Right lobe of liver (tissue), 6 donors: Measurements from ENCODE around the gene EGLN2. TPM values are rescaled to one million over a fixed set of nuclear protein-coding genes. Genes with fewer than 3 reads are reported as not detected.
A peak's percentile ranks its signal among the peaks of the same experiment; 100 is the strongest.

Experiments
- ATAC-seq, 4 donors: fragments of 200-7000 bp; cut with Tn5 transposase; one replicate each; pipeline ENCODE4 v1.9.1; 2020; ENCODE audit warnings: mild to moderate bottlenecking in 4 of 4, moderate library complexity in 4 of 4
- DNase-seq, 3 donors: peaks; one replicate each; pipeline ENCODE4 v3.0.0-alpha.2; 2020
- H3K27ac ChIP-seq, 3 donors: fragments of 200-600 bp; one replicate each; pipeline ENCODE4 v1.8.0; 2022
- H3K27me3 ChIP-seq, 2 donors: fragments of 200-600 bp; one replicate each; pipeline ENCODE4 v1.8.0; 2022
- H3K36me3 ChIP-seq, 4 donors: fragments of 200-600 bp; sonication (generic) in 1 of 4; one replicate each; pipeline versions ENCODE4 v1.5.1 to v1.8.0; 2017 to 2022; ENCODE audit warnings: control low read depth in 1 of 4
- H3K4me1 ChIP-seq, 4 donors: fragments of 200-600 bp; sonication (generic) in 1 of 4; one replicate each; pipeline versions ENCODE4 v1.5.1 to v1.8.0; 2017 to 2022; ENCODE audit warnings: control low read depth in 1 of 4
- H3K4me3 ChIP-seq, 3 donors: fragments of 200-600 bp; one replicate each; pipeline ENCODE4 v1.8.0; 2022
- H3K9me3 ChIP-seq, 4 donors: fragments of 200-600 bp; sonication (generic) in 1 of 4; one replicate each; pipeline versions ENCODE4 v1.5.1 to v1.8.0; 2017 to 2022; ENCODE audit warnings: control low read depth in 1 of 4
- CTCF ChIP-seq, 4 donors: fragments of 200-600 bp in 3 of 4; fragments of 450-650 bp in 1 of 4; IDR thresholded peaks; one replicate each; pipeline versions ENCODE4 v1.5.1 to v1.8.0; 2016 to 2022; ENCODE audit warnings: antibody characterized with exemption in 4 of 4, mild to moderate bottlenecking in 2 of 4
- POLR2A ChIP-seq: fragments of 450-650 bp; IDR thresholded peaks from one replicate; pipeline ENCODE4 v1.6.1; 2017; ENCODE audit warnings: antibody characterized with exemption, mild to moderate bottlenecking
- WGBS: methylation state at CpG from one replicate; pipeline ENCODE4 v1.1.6; 2018; ENCODE audit warnings: low coverage, low lambda C conversion rate; ENCODE audit not compliant: insufficient coverage; ENCODE audit errors: missing lambda C conversion rate; 5-methylcytosine and 5-hydroxymethylcytosine counted together
- intact Hi-C, 2 donors: fragments of 100-400 bp; cut with DNase I; formaldehyde crosslinking; loops; one replicate each; pipeline versions ENCODE4 v1.11.2 to v1.14.1; 2022
- total RNA-seq, 6 experiments: library from RNA; depleted of rRNA in 2 of 6; stranded (reverse); fragments of >200 nt in 2 of 6; fragmentation: NEBNext Ultra II Directional in 3 of 6; extraction: Animal tissue kit (Norgen Biotek cat#: 25700) in 3 of 6; gene quantifications; one replicate each; pipeline versions ENCODE4 v1.1.0 to v1.2.4, GENCODE V29; 2016 to 2023
- donor health status: DM: no; HTN: yes; CAD: no.
- donor health status: DM: no; HTN: no; CAD: no.
- donor health status: DM: no; HTN: no; CAD: no.
- donor health status: DM: no; HTN: yes; CAD: no.
- donor health status: DM: no; HTN: yes; CAD: no.

Gene EGLN2
- total RNA-seq, 6 experiments from 2014 or later = 34.5 to 47.0 (median 37.4) TPM

GRCh38 chr19:40808021-40808325, 9.0 kb downstream of the EGLN2 start:
- no peak for ATAC-seq
- no peak for DNase-seq
- no peak overlapping the region for H3K27ac ChIP-seq
- H3K27me3 ChIP-seq = no peaks in the 10 kb centered on the region
- peaks cover 0 to 33% (median 15%) of the 10 kb centered on the region in 4 donors for H3K4me1 ChIP-seq
- TF ChIP-seq POLR2A (no peak), CTCF (IDR thresholded peaks at IDR 0.05) (no peak)
- no peaks in the 10 kb centered on the region for H3K9me3 ChIP-seq
- H3K4me3 ChIP-seq = no peak overlapping the region
- no CpG with 5 or more reads among the region's 2 CpGs for WGBS
- peaks cover 0 to 26% (median 9%) of the 10 kb centered on the region in 4 donors for H3K36me3 ChIP-seq
- intact Hi-C loops = loop anchor here in 1 of 2 donors (10.0 kb wide), 1 partner anchor 143 kb away; no protein-coding TSS in a partner anchor

- intact Hi-C loops = loop anchor here in 1 of 2 donors (10.0 kb wide), 1 partner anchor 144 kb away; no protein-coding TSS in a partner anchor
- peaks cover 0 to 28% (median 12%) of the 10 kb centered on the region in 4 donors for H3K4me1 ChIP-seq
Observed at GRCh38 chr19:40808497-40808896, 9.5 kb downstream of the EGLN2 start.

GRCh38 chr19:40809358-40810086, 10.5 kb downstream of the EGLN2 start:
- no peak overlapping the region for H3K27ac ChIP-seq
- peak in 1 of 3 donors; percentile 56 for DNase-seq
- 92% methylated on average over 24 of the region's 39 CpGs for WGBS
- ATAC-seq = no peak
- H3K36me3 ChIP-seq = peaks cover 0 to 26% (median 9%) of the 10 kb centered on the region in 4 donors
- H3K4me3 ChIP-seq = no peak overlapping the region
- no peak for TF ChIP-seq CTCF (IDR thresholded peaks at IDR 0.05)
- no peak for TF ChIP-seq POLR2A
- peaks cover 0 to 18% (median 7%) of the 10 kb centered on the region in 4 donors for H3K4me1 ChIP-seq
- H3K9me3 ChIP-seq = no peaks in the 10 kb centered on the region
- intact Hi-C loops = loop anchor here in 1 of 2 donors (10.0 kb wide), 1 partner anchor 145 kb away; no protein-coding TSS in a partner anchor
- H3K27me3 ChIP-seq = no peaks in the 10 kb centered on the region

More at GRCh38 chr19:40808497-40808896, 9.5 kb downstream of the EGLN2 start:
- no peaks in the 10 kb centered on the region for H3K9me3 ChIP-seq
- no peak for DNase-seq
- no peak overlapping the region for H3K27ac ChIP-seq
- TF ChIP-seq CTCF (IDR thresholded peaks at IDR 0.05) = no peak
- TF ChIP-seq POLR2A = no peak
- WGBS = 92% methylated on average over 2 of the region's 5 CpGs
- no peaks in the 10 kb centered on the region for H3K27me3 ChIP-seq
- ATAC-seq = no peak
- H3K4me3 ChIP-seq = no peak overlapping the region
- peaks cover 0 to 26% (median 9%) of the 10 kb centered on the region in 4 donors for H3K36me3 ChIP-seq

GRCh38 chr19:40810160-40810559, 11.2 kb downstream of the EGLN2 start:
- Histone ChIP-seq H3K9me3 (no peaks in the 10 kb centered on the region), H3K27ac (no peak overlapping the region), H3K4me3 (peak overlapping the region in 1 of 3 donors; percentile 16), H3K36me3 (peaks cover 0 to 26% (median 9%) of the 10 kb centered on the region in 4 donors), H3K27me3 (no peaks in the 10 kb centered on the region), H3K4me1 (peaks cover 0 to 11% (median 4%) of the 10 kb centered on the region in 4 donors)
- DNase-seq (no peak), ATAC-seq (no peak)
- WGBS = 60% methylated on average over 2 of the region's 14 CpGs
- intact Hi-C loops = no loop called here
- TF ChIP-seq CTCF (IDR thresholded peaks at IDR 0.05) (no peak), POLR2A (no peak)
